Hepatocyte (in vitro differentiated cells): ENCODE measurements around the gene AREL1. TPM values are rescaled to one million over a fixed set of nuclear protein-coding genes. Genes with fewer than 3 reads are reported as not detected.

Experiments used
- DNase-seq: peaks from one replicate; pipeline ENCODE4 v3.0.0-alpha.2; 2016; ENCODE audit warnings: low spot score
- H2AFZ ChIP-seq: fragments of 200-600 bp; sonication (generic); 2 replicates; pipeline ENCODE4 v1.6.0; 2016; ENCODE audit warnings: antibody characterized with exemption, mild to moderate bottlenecking
- H3K27ac ChIP-seq: fragments of 200-600 bp; sonication (generic); 2 replicates; pipeline ENCODE4 v1.5.1; 2016; ENCODE audit warnings: mild to moderate bottlenecking
- H3K27me3 ChIP-seq: fragments of 200-600 bp; sonication (generic); 2 replicates; pipeline ENCODE4 v1.6.1; 2016
- H3K36me3 ChIP-seq: fragments of 200-600 bp; sonication (generic); replicated peaks from 2 replicates; pipeline ENCODE4 v1.5.1; 2016; ENCODE audit warnings: low read depth; ENCODE audit not compliant: insufficient read depth
- H3K4me1 ChIP-seq: fragments of 200-600 bp; sonication (generic); 2 replicates; pipeline ENCODE4 v1.5.1; 2016; ENCODE audit warnings: mild to moderate bottlenecking, moderate library complexity; ENCODE audit not compliant: insufficient read depth
- H3K4me2 ChIP-seq: fragments of 200-600 bp; sonication (generic); 2 replicates; pipeline ENCODE4 v1.6.0; 2016
- H3K4me3 ChIP-seq: fragments of 200-600 bp; sonication (generic); 2 replicates; pipeline ENCODE4 v1.5.1; 2016; ENCODE audit warnings: mild to moderate bottlenecking
- H3K79me2 ChIP-seq: fragments of 200-600 bp; sonication (generic); 2 replicates; pipeline ENCODE4 v1.6.0; 2017; ENCODE audit warnings: mild to moderate bottlenecking
- H3K9me2 ChIP-seq: fragments of 200-600 bp; sonication (generic); replicated peaks from 2 replicates; pipeline ENCODE4 v1.6.0; 2017; ENCODE audit warnings: mild to moderate bottlenecking; ENCODE audit not compliant: insufficient read depth
- H3K9me3 ChIP-seq: fragments of 200-600 bp; sonication (generic); 2 replicates; pipeline ENCODE4 v1.5.1; 2016; ENCODE audit warnings: low read depth, mild to moderate bottlenecking
- H4K20me1 ChIP-seq: fragments of 200-600 bp; sonication (generic); 2 replicates; pipeline ENCODE4 v1.6.0; 2016; ENCODE audit warnings: mild to moderate bottlenecking; ENCODE audit not compliant: insufficient read depth, poor library complexity, severe bottlenecking
- EZH2 ChIP-seq: fragments of 200-600 bp; sonication (generic); IDR thresholded peaks from 2 replicates; pipeline ENCODE4 v1.6.1; 2016; ENCODE audit warnings: antibody characterized with exemption, mild to moderate bottlenecking, borderline replicate concordance
- EZH2phosphoT487 ChIP-seq: fragments of 200-600 bp; sonication (generic); IDR thresholded peaks from one replicate; pipeline ENCODE4 v1.6.1; 2018; ENCODE audit warnings: antibody characterized with exemption, mild to moderate bottlenecking, low read depth, moderate library complexity; ENCODE audit not compliant: unreplicated experiment, severe bottlenecking
- WGBS: methylation state at CpG from one replicate; pipeline ENCODE4 v1.1.6; 2016; ENCODE audit warnings: low lambda C conversion rate; ENCODE audit errors: missing lambda C conversion rate; 5-methylcytosine and 5-hydroxymethylcytosine counted together
- polyA plus RNA-seq: library from polyadenylated mRNA; unstranded; fragments of >200 nt; fragmentation: Nextera tagmentation; extraction: Ambion mirVana; gene quantifications from 2 replicates; pipeline ENCODE4 v1.2.1, GENCODE V29; 2016
- total RNA-seq: library from RNA; depleted of rRNA; stranded (reverse); fragments of >200 nt; gene quantifications from 2 replicates; pipeline ENCODE4 v1.2.3, GENCODE V29; 2014
- TF ChIP-seq, protein P1 (sequence below): fragments of 200-600 bp; sonication (generic); IDR thresholded peaks from 2 replicates; pipeline ENCODE4 v1.5.1; 2016; ENCODE audit warnings: antibody characterized with exemption, mild to moderate bottlenecking; ENCODE audit not compliant: poor library complexity

Gene AREL1
- total and polyA plus RNA-seq, 2 experiments from 2014 or later, result 11.4 to 31.7 TPM

DNA sequence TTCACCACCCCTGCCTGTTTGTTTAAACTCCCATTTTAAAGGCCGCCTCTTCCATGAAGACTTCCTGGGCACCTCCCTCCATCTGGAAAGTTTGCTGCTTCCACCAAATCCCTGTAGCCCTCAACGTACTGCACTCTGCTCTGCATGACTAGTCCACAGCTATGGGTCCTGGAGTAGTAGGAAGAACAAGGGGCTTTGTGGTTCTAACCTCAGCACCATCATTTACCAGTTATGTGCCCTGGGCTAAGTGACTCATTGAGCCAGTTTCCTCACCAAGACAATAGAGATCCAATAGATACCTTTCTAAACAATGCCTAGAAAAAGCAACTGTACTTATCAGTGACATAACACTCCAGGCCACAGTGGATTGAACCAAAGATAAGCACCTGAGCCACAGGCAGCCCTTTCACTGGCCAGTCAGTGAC, 92.4 kb downstream of the AREL1 start:
- TF ChIP-seq EZH2phosphoT487, result no peak
- TF ChIP-seq, protein P1, sequence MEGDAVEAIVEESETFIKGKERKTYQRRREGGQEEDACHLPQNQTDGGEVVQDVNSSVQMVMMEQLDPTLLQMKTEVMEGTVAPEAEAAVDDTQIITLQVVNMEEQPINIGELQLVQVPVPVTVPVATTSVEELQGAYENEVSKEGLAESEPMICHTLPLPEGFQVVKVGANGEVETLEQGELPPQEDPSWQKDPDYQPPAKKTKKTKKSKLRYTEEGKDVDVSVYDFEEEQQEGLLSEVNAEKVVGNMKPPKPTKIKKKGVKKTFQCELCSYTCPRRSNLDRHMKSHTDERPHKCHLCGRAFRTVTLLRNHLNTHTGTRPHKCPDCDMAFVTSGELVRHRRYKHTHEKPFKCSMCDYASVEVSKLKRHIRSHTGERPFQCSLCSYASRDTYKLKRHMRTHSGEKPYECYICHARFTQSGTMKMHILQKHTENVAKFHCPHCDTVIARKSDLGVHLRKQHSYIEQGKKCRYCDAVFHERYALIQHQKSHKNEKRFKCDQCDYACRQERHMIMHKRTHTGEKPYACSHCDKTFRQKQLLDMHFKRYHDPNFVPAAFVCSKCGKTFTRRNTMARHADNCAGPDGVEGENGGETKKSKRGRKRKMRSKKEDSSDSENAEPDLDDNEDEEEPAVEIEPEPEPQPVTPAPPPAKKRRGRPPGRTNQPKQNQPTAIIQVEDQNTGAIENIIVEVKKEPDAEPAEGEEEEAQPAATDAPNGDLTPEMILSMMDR, result no peak
- no peak for TF ChIP-seq EZH2
- WGBS, result 65% methylated on average over 2 of the region's 2 CpGs
- Histone ChIP-seq H4K20me1 (no peaks in the 10 kb centered on the region), H3K27ac (peak overlapping the region; percentile 74), H3K4me3 (no peak overlapping the region), H3K79me2 (no peaks in the 10 kb centered on the region), H3K4me2 (no peak overlapping the region), H3K4me1 (peaks cover 25% of the 10 kb centered on the region), H3K9me3 (no peaks in the 10 kb centered on the region), H3K9me2 (no peaks in the 10 kb centered on the region), H3K27me3 (no peaks in the 10 kb centered on the region), H2AFZ (no peak overlapping the region), H3K36me3 (no peaks in the 10 kb centered on the region)
- DNase-seq, result no peak

- no peak overlapping the region for H3K4me3 ChIP-seq
- H3K9me2 ChIP-seq, result no peaks in the 10 kb centered on the region
- H3K36me3 ChIP-seq, result no peaks in the 10 kb centered on the region
- H3K79me2 ChIP-seq, result no peaks in the 10 kb centered on the region
- H3K4me1 ChIP-seq, result peaks cover 25% of the 10 kb centered on the region
- H3K27me3 ChIP-seq, result no peaks in the 10 kb centered on the region
- WGBS, result 56% methylated on average over 6 of the region's 6 CpGs
- peak overlapping the region; percentile 74 for H3K27ac ChIP-seq
- no peak overlapping the region for H2AFZ ChIP-seq
- no peaks in the 10 kb centered on the region for H3K9me3 ChIP-seq
- no peak for TF ChIP-seq EZH2phosphoT487
- TF ChIP-seq EZH2, result no peak
- TF ChIP-seq, protein P1, result no peak
- no peaks in the 10 kb centered on the region for H4K20me1 ChIP-seq
- no peak overlapping the region for H3K4me2 ChIP-seq
- DNase-seq, result peak; percentile 80
Measured at GRCh38 chr14:74619672-74620131, 93.2 kb downstream of the AREL1 start.

DNA sequence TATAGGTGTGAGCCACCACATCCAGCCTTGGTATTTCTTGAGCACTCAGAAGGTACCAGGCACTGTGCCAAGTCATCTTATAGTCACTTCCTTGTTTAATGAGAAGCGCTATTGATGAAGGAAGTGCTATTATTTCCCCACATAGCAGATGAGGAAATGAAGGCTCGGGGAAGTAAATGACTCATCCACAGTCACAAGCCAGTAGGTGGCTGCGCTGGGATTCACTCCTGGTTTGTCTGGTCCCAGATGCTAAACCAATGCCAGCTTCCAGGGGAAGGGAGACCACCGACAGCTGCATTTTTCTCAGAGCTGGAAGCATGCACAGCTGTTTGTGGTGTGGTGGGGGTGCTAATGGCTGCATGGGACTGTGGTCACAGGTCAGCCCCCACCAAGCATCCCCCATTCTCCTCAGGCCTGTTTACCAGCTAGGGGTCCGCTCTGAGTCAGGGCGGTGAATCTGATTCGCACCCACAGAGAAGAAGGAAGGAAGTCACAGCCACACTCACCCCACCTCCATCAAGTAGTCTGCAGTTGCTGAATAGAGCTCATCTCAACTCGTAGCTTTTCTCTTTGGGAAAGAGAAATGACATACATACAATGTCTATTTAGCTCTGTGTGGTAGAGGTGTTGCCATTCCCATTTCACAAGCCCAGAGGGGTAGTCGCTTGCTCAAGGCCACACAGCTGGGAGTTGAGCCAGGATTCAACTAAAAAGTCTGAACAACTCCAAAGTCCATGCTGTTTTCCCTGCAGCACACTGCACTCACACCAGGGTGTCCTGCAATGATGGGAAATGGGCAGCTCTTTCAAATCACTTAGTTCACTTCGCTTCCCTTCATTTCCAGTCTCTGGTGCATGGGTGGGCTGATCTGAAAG, 94.6 kb downstream of the AREL1 start:
- Histone ChIP-seq H3K36me3 (no peaks in the 10 kb centered on the region), H2AFZ (no peak overlapping the region), H3K4me2 (peak overlapping the region; percentile 44), H3K9me2 (no peaks in the 10 kb centered on the region), H3K4me1 (peaks cover 25% of the 10 kb centered on the region), H3K27me3 (no peaks in the 10 kb centered on the region), H3K4me3 (no peak overlapping the region), H3K27ac (peak overlapping the region; percentile 67), H4K20me1 (no peaks in the 10 kb centered on the region), H3K9me3 (no peaks in the 10 kb centered on the region), H3K79me2 (no peaks in the 10 kb centered on the region)
- no peak for DNase-seq
- WGBS, result 82% methylated on average over 10 of the region's 10 CpGs
- TF ChIP-seq, protein P1, result no peak
